Measurements from ENCODE around the gene RXRA.

GRCh38 chr9:134468358-134468757 lies 142.1 kb downstream of the RXRA start:
- TF ChIP-seq, protein P1, sequence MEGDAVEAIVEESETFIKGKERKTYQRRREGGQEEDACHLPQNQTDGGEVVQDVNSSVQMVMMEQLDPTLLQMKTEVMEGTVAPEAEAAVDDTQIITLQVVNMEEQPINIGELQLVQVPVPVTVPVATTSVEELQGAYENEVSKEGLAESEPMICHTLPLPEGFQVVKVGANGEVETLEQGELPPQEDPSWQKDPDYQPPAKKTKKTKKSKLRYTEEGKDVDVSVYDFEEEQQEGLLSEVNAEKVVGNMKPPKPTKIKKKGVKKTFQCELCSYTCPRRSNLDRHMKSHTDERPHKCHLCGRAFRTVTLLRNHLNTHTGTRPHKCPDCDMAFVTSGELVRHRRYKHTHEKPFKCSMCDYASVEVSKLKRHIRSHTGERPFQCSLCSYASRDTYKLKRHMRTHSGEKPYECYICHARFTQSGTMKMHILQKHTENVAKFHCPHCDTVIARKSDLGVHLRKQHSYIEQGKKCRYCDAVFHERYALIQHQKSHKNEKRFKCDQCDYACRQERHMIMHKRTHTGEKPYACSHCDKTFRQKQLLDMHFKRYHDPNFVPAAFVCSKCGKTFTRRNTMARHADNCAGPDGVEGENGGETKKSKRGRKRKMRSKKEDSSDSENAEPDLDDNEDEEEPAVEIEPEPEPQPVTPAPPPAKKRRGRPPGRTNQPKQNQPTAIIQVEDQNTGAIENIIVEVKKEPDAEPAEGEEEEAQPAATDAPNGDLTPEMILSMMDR (IDR thresholded peaks at IDR 0.05) = no peak
- TF ChIP-seq POLR2A (IDR thresholded peaks at IDR 0.05) (no peak), POLR2AphosphoS5 (IDR thresholded peaks at IDR 0.05; ENCODE audit: insufficient read depth in 1 of 2, low read depth in 1 of 2) (no peak)

Data from vagina (tissue), 2 donors.